Fibroblast of the aortic adventitia (primary cell): ENCODE data around the gene SFSWAP. TPM values are rescaled to one million over a fixed set of nuclear protein-coding genes. Genes with fewer than 3 reads are reported as not detected.

Experiments used
- DNase-seq: peaks from one replicate; pipeline ENCODE4 v3.0.0-alpha.2; 2010; ENCODE audit warnings: low read depth
- H3K4me3 ChIP-seq: 2 replicates; pipeline ENCODE4 v1.5.1; 2011; ENCODE audit warnings: low read depth, mild to moderate bottlenecking, control low read depth, low read length, moderate library complexity
- CTCF ChIP-seq: IDR thresholded peaks from 2 replicates; pipeline ENCODE4 v1.5.1; 2011; ENCODE audit warnings: mild to moderate bottlenecking, low read length, control low read depth, inconsistent platforms; ENCODE audit not compliant: insufficient read depth
- total RNA-seq: library from RNA; depleted of rRNA; stranded (reverse); fragments of >200 nt; gene quantifications from 2 replicates; pipeline ENCODE4 v1.2.3, GENCODE V29; 2012; ENCODE audit warnings: low replicate concordance

Gene SFSWAP
- total RNA-seq, 1 donor: 27.0 TPM

- no peak overlapping the region for H3K4me3 ChIP-seq
- TF ChIP-seq CTCF: no peak
- DNase-seq: no peak
Measured at GRCh38 chr12:131734336-131735152, 23.7 kb downstream of the SFSWAP start.

- TF ChIP-seq CTCF: no peak
- no peak for DNase-seq
- H3K4me3 ChIP-seq: no peak overlapping the region
Measured at GRCh38 chr12:131735153-131735456, 24.2 kb downstream of the SFSWAP start.

GRCh38 chr12:131735476-131736445, 24.9 kb downstream of the SFSWAP start:
- no peak for DNase-seq
- TF ChIP-seq CTCF: no peak
- no peak overlapping the region for H3K4me3 ChIP-seq

- H3K4me3 ChIP-seq: no peak overlapping the region
- no peak for TF ChIP-seq CTCF
- DNase-seq: no peak
Measured at GRCh38 chr12:131736446-131737149, 25.7 kb downstream of the SFSWAP start.

GRCh38 chr12:131737150-131737827, 26.4 kb downstream of the SFSWAP start:
- H3K4me3 ChIP-seq: no peak overlapping the region
- TF ChIP-seq CTCF: no peak
- DNase-seq: peak; percentile 9

GRCh38 chr12:131738196-131738595, 27.3 kb downstream of the SFSWAP start:
- DNase-seq: no peak
- H3K4me3 ChIP-seq: no peak overlapping the region
- TF ChIP-seq CTCF: no peak
